Cortex of kidney (tissue), 1 donor: ENCODE measurements around the gene ANXA6.

Experiments
- DNase-seq: peaks from one replicate; lab custom pipeline; 2025; lab: John Stamatoyannopoulos, UW

The ANXA6 gene

GRCh38 chr5:151101746-151102145 is 55.8 kb downstream of the ANXA6 start:
- DNase-seq = no peak

DNA sequence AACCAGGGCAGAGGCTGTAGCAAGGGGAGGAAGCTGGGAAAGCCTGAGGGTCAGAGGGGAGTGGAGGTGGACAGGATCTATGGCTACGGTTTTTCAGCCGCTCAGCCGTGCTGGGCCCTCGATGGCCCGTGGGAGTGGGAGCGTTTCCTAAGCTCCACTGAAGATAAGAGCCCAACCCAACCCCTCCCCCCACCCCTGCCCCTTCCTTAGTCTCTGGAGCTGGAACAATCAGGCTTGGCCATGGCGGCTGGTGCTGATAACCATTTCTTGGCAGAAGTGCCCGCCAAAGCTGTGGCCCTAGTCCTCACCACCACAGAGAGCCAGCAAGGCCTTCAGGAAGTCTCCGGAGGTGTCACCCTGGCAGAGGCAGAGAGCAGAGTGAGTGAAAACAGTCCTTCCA is 56.4 kb downstream of the ANXA6 start:
- DNase-seq = no peak

DNA sequence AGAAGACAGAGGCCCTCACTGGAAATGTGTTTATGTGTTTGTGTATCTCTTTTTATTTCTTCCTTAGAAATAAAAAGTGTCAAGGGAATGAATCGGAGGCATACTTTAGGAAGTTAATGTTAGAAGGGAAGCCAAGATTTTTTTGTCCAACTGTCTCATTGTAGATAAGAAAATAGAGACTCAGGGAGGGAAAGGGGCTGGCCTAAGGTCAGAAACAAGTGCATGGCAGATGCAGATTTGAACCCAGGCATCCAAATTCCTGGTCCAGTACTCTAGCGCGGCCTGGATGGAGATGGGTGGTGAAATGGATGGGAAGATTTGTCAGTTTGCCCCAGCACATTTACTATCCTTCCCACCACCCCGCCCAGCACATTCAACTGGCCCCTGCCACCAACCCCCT is 56.9 kb downstream of the ANXA6 start:
- DNase-seq = no peak

- no peak for DNase-seq
Measured at GRCh38 chr5:151098768-151099121, 58.8 kb downstream of the ANXA6 start.

DNA sequence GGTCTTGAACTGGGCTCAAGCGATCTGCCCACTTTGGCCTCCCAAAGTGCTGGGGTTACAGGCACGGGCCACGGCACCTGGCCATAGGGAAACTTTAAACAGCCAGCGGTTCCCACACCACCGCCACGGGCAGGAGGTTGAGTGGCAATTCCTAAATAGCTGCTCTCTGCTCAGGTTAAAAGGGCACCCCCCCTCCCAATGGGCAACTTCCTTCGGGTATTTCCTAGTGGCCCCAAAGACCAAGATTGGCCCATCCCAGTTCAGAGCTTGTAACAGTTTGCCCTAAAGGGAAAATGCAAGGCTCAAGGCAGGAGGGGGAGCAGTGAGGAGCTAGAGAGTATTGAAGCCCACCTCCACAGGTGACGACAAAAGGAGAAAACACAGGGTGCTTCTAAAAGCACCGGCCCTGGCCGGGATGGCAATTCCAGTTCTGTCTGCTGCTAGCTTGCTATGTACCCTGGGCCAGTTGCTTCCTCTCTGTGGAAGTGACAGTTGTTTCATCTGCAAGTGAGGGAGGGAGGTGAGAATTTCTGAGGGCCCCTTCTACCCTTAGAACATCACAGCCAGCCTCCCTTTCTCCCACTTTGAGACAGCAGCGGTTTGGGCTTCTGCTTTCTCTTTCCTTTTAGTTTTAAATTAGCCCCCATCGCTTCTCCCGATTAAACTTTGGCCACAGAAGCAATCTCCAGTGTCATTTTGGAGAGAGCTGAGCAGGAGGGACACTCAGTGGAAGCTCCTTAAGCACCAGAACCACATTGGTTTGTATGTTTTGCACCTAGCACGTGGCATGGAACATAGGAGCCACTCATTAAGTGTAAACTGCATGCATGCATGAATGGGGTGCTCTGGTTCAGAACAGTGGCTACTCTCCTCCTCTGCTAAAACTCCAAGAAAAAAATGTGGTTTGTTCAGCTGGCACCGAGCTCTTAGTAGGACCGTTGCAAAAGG is 59.5 kb downstream of the ANXA6 start:
- DNase-seq = no peak

DNA sequence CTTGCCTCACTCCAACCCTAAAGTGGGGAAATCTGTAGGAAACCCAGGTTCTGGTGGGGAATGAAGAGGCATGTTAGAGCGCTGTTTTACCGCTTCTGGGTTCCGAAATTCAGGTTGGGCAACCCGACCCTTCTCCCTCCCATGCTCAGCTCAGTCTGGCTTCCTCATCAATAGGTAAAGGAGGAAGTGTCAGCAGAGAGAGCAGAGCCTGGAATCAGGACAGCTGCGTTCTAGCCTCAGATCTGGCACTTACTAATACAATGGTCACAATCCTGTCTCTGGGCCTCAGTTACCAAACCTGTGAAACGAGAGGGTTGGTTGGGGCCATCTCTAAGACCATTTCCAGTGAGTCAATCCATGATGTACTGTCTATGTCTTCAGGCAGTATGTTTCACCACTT is 60.5 kb downstream of the ANXA6 start:
- DNase-seq = no peak

DNA sequence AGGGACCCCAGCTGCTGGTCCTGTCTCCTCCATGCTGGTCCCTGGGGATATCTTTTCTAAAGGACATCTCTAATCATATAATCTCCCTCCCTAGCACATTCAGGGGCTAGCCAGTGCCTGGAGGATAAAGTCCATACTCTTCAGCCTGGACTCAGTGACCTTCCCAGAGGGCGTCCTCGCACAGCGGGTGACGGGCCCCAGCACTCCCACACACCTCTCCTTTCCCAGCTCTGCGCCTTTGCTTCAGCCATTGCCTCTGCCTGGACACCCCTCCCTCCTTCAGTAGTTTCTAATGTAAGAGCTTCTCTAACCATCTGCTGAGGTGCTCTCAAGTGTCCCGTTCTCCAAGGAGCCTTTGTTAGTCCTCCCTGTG is 61.6 kb downstream of the ANXA6 start:
- DNase-seq = no peak

DNA sequence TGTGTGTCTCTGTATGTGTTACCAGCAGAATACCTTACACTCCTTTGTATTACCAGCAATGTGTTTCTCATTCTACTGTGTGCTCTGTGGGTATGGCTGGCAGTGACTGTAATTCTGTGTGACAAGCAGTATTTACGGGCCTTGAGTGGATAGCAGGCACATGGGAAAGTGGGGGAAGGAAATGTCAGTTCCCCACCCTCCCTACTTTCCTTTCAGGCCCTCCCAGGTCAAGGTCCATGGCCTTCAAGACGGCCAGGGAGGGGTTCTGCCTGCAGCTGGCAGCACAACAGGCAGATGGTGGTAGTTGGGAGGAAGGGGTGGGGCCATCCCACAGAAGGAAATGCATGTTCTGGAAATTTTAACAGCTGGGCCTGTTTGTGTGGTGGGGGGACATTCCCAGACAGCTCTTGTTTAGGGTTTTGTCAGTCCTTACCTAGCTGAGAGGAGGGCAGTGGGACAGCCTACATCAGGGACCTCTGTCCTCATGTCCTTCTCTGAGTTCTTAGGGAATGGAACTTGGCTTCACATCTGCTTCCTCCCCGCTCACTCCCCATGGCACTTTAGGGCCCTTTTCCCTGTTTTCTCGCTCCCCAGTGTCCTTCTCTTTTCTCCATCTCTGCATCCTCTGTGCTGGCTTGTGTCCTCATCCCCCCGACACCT is 62.1 kb downstream of the ANXA6 start:
- DNase-seq = no peak

DNA sequence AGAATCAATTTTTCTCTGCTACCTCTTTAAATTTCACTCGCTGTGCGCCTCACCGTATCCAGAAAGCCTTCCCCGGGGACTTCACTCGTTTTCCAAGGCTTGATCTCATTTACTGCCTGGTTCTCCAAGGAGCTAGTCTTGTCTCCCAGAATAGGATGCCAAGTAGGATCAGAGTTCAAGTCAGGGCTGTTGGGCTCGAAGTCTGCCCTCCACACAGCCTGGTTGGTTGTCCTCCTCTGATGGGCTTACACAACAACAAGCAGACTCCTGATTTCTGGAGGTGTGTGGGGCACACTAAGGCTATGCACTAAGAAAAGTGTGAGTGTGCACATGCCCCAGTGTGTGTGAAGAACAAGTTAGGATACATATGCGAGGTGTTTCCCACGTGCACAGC is 62.7 kb downstream of the ANXA6 start:
- no peak for DNase-seq

GRCh38 chr5:151094030-151094851 is 63.3 kb downstream of the ANXA6 start:
- no peak for DNase-seq

DNA sequence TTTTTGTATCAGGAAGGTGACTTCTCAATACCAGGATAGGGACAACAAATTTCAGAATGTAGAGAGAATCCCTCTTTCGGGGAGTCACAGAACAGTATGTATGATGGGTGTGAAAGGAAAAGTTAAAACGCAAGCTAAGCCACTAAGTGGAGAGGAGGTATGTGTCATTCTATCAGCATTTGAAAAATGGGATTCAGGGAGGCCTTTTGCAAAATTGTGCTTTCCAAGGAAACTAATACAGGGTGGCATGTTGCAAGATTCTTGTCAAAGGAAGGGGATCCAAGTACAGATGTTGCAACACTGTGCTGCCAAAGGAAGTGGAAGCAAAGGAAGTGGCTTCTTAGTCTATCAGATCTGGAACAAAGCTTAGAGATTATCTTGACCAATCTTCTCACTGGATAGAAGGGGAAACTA is 64.1 kb downstream of the ANXA6 start:
- no peak for DNase-seq

DNA sequence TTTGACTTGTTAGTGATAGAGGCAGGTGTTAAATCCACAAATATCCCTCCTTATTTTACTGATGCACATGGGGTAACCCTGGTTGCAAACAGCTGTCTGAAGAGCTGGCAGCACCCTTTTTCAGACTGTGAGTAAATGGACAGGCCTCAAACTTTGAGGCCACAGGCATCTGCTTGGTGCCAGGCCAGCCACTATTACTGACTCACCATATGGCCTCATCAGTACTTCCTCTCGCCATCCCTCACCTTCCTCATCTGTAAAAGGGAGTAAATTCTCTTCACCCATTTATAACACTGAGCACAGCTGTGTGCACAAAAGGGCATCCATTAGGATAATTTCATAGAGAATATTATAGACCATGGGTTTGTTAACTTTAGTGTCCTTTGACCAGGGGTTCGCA is 64.8 kb downstream of the ANXA6 start:
- no peak for DNase-seq

DNA sequence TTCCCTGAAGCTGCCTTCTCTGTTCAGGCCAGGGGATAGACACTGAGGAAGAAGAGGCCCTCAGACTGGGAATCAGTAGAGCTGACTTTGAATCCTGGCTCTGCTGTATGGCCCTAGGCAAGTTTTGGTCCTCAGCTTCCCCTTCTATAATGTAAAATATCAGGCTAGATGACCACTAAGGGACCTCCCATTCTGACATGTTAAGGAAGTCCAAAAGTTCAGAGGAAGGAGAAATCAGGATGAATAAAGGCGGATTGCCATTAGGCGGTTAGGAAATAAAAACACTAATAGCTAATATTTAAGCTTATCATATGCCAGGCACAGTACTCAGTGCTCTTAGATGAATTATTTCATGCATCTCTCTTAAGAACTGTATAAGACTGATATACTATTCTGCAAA is 67.9 kb downstream of the ANXA6 start:
- DNase-seq = no peak

GRCh38 chr5:151088986-151089385 is 68.6 kb downstream of the ANXA6 start:
- DNase-seq = no peak

DNA sequence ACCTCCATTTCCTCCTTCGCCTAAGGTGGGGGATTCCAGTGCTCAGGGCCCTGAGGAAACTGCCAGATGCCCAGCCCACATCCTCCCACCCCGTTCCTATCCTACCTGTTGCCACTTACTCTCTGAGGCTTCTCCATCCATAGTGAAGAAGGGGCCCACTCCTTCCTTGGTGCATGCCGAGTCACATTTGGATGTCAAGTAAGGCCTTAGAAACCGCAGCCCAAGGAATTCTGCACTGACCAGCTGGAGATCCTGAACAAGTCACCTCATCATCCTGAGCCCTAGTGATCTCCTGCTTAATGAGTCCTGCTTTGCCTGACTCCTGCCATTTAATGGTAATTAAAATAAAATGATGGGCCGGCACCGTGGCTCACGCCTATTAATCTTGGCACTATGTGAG is 70.1 kb downstream of the ANXA6 start:
- no peak for DNase-seq

DNA sequence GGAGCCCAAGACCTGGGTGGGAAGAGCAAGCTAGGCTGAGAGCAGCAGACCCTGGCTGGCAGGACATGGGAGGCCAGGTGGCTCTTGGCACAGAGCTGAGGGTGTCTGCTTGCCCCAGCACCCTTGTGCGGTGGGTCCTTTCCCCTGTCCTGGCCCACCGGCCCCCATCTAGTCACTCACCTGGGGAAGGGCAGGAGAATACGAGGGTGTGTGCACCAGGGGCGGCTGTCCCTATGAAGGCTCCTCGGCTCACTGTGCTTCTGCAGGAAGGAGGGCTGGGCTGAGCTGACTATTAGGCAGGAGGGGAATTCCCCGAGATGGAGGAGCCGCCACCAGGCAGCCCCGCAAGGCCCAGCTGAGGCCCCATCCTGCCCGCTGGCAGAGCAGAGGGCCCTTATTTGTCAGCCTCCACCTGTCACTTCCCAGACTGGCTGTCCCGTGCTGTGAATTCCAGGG is 70.6 kb downstream of the ANXA6 start:
- no peak for DNase-seq

GRCh38 chr5:151086192-151086869 is 71.2 kb downstream of the ANXA6 start:
- no peak for DNase-seq

DNA sequence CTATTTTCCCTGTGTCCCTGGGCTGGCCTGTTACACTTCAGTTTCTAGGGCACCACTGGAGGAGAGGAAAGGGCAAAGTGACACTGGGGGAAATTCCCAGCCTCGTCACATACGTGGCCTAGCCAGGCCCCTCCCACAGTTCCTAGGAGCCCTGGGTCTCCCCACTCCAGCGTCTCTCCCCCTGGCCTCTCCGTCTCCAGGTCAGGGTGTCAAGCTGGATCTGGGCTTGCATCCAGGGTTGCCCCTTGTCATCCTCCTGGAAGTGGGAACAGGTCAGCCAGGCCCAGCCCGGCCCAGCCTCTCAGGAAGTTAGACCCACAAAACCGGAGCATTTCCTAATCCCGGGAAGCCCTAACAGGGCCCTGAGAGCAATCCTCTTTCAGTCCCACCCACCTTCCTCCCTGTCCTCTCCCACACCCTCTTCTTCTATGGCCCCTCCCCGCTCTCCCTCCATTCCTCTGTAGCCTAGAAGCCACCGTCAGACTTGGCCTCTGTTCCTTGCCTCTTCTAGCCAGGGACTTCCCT is 72.0 kb downstream of the ANXA6 start:
- no peak for DNase-seq

- no peak for DNase-seq
Measured at GRCh38 chr5:151084363-151084762, 73.2 kb downstream of the ANXA6 start.

GRCh38 chr5:151083081-151083676 is 74.4 kb downstream of the ANXA6 start:
- DNase-seq = no peak

DNA sequence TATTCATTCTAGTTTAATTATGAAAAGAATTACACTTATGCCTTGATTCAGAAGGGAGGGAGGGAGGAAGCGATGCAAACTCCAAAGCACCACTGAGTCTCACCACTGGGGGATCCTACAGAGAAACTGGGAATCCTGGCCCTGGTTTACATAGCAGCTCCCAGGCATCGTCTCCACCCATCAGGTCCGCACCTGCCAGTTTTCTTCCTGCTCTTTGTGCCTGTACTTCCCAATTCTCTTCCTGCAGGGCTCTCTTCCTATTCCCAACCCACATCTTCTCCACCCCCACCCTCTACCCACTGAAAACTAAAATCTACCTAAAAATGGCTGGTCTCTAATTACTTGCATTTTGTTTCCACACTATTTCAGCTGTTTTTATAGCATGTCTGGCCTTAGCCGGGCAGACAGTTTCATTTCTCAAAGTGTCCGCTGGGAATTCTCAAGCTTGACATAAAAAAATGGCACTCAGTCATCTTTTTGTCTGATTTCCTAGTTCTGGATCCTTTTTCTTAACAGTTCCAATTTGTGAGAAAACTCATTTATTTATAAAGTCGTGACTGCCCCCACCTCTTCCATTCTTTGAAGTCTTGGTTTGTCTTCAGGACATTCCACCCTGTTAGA is 75.2 kb downstream of the ANXA6 start:
- DNase-seq = no peak
